ENCODE measurements around the gene PALMD.

PALMD gene

GRCh38 chr1:99645699-99646531 lies at the start of gene PALMD:
TSS of gene PALMD (plus strand) at chr1:99646113. CDS start at chr1:99646318, 205 bp downstream.
- no peak for DNase-seq

DNA sequence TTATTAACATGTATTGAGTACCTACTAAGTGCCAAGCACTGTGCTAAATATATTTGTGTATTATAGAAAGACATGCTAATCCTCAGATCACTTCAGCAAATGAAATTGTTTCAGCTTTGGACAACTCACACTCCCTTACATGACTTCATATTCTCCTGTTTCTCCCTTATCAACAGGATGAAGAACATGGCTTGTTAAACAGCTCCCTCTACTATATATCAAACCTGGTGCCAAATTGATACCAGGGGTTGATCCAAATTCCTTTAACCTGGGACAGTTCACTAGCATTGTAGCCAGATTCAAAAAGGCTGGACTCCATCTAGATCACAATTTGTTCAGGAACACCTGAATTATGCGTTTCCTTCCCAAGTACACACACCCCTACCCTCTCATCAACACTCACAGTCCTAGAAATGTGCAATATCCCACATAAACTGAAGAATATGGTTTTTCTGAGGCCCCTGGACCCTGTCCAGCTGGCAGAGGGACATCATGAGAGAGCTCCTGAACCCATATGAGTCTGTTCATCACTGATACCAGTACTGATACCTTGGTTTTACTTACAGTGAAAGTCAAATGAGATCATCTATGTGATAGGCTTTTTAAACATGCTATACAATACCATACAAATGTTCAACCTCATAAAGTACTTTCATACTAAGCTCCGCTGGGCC lies 47.0 kb upstream of the PALMD start:
- no peak for DNase-seq

DNA sequence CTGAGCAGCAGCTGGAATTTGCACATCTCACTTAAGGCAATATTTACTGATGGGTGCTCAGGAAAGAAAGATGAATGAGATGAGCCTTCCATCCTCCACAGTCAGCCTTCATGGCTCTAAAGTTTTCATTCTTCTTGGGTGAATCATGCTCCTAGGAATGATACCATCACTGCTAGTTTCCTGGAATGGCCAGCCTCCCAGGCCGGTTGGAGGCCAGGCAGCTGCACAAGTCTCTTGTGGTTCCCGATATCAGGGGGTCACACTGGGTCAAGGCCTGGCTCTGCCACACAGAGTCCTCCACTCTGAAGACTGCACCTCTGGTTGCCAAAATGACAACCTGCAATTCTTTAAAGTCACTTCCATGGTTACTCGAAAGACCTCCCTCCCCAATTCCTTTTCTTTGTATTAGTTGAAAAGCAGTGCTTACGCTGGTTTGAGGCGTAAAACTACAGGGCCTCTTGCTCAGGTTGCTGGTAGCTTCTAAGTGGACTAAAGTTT lies 46.2 kb upstream of the PALMD start:
- DNase-seq = no peak

DNA sequence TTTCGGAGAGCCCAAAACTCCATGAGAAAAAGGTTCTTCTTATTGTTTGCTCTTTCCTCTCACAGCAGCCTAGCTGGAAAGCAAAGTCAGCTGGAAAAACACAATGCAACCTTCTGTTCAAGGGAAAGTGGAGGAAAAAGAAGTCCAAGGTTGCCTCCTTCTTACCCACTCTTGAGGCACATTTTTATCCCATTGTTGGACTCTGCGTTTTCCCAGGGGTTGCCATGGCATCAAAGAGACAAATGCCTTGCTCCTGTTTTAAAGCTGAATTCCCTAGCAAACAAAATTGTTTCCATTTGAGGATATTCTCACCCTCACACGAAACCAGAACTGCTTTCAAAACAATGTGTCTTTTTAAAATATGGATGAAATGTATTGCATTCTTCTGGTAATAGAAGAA lies 45.1 kb upstream of the PALMD start:
- no peak for DNase-seq

- no peak for DNase-seq
These were observed 44.7 kb upstream of the PALMD start for GRCh38 chr1:99601208-99601607.

DNA sequence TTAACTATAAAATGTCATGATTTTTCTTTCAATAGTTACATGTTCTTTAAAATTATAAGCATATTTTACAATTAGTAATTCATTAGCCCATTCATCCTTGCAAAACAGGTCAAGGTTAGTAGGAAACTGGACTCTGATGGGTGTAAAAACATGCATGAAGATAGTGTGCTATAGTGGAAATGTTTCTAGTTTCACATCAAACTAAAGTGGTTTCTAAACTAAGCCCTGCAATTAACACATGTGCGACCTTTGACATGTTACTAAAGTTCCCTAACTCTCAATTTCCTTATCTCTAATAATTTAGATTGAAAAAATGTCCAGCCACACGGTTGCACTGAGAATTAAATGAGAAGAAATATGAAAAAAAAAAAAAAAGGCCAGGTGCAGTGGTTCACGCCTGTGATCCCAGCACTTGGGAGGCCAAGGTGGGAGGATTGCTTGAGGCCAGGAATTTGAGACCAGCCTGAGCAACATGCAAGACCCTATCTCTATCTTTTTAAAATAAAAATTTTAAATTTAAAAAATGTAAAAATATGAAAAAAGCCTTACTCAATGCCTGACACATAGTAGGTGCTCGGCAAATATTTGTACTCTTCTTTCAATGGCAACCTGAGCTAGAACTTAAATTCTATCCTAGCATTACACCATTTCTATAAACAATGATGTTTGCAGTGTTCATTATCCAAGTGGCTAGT lies 44.1 kb upstream of the PALMD start:
- DNase-seq = no peak

DNA sequence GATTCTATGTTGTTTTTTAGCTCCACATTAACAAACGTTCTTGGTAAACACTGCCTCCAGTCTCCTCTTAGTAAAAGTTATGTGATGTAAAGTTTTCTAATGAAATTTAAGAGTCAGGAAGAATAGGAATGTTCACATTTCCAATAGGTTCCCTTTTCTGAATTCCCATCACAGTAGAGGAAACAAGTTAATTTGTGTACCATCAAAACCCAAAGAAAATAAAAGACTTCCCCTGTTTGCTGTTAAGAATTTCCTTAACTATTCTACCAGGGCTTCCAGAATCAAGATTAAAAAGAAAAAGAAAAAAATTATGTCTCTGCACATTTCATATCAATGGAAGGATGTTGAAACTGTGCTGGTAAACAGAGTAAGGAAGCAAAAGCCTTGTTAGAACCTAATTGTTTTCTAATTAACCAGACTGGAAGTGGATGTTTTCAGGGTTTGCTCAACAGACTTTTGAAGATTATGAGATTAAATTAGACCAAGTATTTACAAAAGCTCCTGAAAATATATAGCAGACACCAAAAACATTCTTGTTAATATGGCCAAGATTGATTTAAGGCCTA lies 43.4 kb upstream of the PALMD start:
- no peak for DNase-seq

GRCh38 chr1:99603699-99604560 lies 42.0 kb upstream of the PALMD start:
- DNase-seq = no peak

DNA sequence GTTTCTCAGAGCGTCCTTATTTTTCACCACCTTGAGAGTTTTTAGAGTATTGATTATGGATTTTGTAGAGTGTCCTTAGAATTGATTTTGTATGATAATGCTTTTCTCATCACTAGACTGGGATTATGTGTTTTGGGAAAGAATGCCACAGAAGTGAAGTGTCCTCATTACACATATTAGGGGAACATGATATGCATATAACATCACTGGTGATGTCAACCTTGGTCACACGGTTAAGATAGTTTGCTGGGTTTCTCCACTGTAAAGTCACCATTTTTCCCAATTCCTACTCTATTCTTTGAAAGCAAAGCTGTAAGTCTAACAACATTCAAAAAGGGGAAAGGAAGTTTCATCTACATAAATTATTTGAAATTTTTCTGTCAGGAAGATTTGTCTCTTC lies 39.6 kb upstream of the PALMD start:
- no peak for DNase-seq

DNA sequence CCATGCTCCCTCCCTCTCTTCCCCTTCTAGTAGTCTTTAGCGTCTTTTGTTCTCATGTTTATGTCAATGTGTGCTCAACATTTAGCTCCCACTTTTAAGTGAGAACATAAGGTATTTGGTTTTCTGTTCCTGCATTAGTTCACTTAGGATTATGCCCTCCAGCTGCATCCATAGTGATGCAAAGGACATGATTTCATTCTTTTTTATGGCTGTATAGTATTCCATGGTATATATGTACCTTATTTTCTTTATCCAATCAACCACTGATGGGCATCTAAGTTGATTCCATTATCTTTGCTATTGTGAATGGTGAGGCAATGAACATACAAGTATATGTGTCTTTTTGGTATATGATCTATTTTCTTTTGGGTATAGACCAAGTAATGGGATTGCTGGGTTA lies 38.3 kb upstream of the PALMD start:
- no peak for DNase-seq

- no peak for DNase-seq
These were observed 37.9 kb upstream of the PALMD start for GRCh38 chr1:99608058-99608457.

- DNase-seq = no peak
These were observed 32.2 kb upstream of the PALMD start for GRCh38 chr1:99613716-99614115.

- DNase-seq = no peak
These were observed 31.2 kb upstream of the PALMD start for GRCh38 chr1:99614728-99615127.

DNA sequence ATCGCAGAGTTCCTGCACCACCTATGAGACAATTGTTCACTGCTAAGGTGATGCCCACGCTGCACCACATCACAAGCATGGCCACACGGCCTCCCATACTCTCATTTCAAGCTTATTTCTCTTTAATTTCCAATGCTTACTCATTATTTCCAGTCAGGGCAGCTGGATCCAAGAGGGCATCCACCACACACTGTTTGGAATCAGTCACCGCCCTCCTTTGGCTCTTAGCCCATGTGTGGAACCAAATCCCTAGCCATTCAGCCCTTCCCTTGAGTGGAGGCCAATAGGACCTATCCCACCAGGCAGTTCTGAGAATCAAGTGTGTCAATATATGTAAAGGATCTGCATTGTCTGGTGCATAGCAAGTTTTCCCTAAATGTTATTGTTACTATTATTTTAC lies 26.3 kb upstream of the PALMD start:
- DNase-seq = no peak

DNA sequence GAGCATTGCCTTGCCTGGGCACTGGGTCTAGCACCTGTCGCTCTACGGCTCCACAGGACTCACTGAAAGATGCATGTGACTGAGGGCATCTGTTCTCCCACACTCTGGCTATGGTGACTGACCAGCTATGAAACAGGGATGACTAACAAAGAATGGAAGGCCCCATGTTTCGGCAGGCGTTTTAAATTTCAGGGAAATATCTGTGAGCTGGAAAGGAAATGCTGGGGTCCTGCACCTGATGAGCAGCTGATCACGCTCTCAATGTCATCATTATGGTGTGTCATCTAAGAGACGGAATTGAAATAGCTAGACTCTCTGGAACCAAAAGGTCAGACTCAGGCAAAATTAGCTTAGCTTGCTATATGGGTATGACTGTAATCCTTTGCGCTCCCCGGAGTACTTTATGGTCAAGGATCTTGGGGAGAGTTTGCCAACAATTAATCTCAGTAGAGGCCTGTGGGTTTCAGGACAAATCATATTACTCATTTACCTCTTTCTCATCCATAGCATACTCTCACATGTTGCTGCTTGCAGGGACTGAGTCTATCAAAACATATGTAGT lies 24.5 kb upstream of the PALMD start:
- DNase-seq = no peak

DNA sequence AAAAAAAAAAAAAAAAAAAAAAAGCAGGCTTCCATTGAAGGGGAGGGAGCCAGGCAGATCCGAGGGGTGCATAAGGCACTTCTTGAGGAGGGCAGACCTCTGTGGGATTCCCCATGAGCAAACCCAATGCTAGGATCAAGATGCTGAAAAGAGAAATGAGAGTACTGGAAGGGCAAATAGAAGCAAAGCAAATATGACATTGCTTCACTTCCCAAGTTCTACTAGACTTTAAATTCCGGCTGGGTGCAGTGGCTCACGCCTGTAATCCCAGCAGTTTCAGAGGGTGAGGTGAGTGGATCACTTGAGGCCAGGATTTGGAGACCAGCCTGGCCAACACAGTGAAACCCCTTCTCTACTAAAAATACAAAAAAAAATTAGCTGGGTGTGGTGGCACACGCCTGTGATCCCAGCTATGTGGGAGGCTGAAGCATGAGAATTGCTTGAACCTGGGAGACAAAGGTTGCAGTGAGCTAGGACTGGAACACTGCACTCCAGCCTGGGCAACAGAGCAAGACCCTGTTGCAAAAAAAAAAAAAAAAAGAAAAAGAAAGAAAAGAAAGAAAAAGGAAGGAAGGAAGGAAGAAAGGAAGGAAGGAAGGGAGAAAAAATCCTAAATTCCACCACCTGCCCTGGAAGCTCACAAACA lies 23.1 kb upstream of the PALMD start:
- DNase-seq = no peak

DNA sequence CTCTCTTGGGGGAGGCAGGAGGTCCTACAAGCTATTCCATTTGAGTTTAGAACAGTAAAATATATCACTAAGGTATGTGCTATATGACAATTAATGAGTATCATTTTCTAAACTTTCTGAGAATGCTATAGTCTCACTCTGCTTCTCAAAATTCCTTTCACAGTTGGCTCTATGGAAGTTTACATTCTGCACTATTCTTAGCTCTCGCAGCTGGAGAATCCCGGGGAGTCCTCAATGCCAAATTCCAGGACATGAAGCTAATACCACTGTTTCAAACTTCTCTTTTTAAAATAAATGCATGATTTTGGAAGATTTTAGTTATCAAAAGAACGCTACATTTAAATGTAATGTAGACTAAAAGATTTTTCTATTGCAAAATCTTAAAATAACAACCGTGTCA lies 22.4 kb upstream of the PALMD start:
- DNase-seq = no peak

DNA sequence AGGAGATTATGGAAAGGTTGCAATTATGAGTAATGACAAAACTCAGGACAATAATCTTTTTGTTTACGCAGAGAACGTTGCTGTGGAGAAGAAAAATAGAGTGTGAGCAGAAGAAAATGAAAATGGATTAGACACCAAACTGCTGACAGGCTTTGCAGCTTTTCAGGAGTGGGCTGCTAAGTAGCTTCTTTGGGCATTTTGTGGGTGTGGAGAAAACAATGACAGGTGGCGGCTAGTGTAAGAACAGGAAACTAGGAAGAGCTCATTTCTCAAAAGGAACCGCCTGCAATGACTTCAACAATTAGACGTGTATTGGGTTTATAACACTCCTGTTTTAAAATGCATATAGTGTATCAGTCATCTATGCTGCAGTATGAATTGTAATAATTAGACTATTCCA lies 18.3 kb upstream of the PALMD start:
- no peak for DNase-seq

GRCh38 chr1:99629164-99629563 lies 16.7 kb upstream of the PALMD start:
- DNase-seq = no peak

- DNase-seq = no peak
These were observed 10.8 kb upstream of the PALMD start for GRCh38 chr1:99634971-99635624.

DNA sequence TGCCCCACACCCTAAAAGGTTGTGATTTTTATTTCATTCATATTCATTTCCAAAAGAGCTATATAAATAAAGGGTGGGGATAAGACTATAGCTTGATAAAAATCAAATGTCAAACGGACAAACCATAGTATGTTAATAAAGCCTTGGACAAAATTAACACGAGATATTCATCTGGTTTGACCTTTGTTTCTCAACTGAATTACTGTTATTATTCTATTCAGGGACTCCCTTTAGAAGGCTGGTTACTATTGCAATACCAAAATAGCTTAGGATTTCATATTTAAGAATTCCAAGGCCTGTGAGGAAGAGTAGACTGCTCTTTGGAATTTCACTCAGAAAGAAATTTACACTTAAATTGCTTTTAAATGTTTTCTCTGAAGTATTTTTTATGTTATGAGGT lies 10.2 kb upstream of the PALMD start:
- no peak for DNase-seq

Measured in stimulated activated CD4-positive, alpha-beta T cell treated with anti-CD3 and anti-CD28 coated beads, Interleukin-2, amount 100 ng/mL, for 48 hours (primary cell).